OCI-LY7 (cell line): Measurements from ENCODE around the gene LRRC9. TPM values are rescaled to one million over a fixed set of nuclear protein-coding genes. Genes with fewer than 3 reads are reported as not detected.

Source experiments
- BruUV-seq: library from RNA; stranded (reverse); fragments of 400-500 nt; replicated peaks from 2 replicates; lab custom pipeline; 2021; lab: Mats Ljungman, UMichigan
- CTCF ChIA-PET: fragments of 300-600 bp; sonication (Branson Sonifier 250); formaldehyde crosslinking; loops from one replicate; lab custom pipeline; 2022; ENCODE audit warnings: antibody characterized with exemption; ENCODE audit not compliant: unreplicated experiment; lab: Charles Lee
- POLR2A ChIA-PET: fragments of 300-600 bp; sonication (Branson Sonifier 250); formaldehyde crosslinking; loops from one replicate; lab custom pipeline; 2022; ENCODE audit warnings: antibody characterized with exemption; lab: Charles Lee
- DNase-seq: peaks from one replicate; pipeline ENCODE4 v3.0.0-alpha.2; 2015; ENCODE audit warnings: low spot score
- H2AFZ ChIP-seq: fragments of 200-600 bp; sonication (generic), shearing (Covaris generic); 2 replicates; pipeline ENCODE4 v1.6.1; 2014; ENCODE audit warnings: mild to moderate bottlenecking, antibody characterized with exemption, low read length, moderate library complexity
- H3K27ac ChIP-seq: fragments of 200-600 bp; sonication (generic); 2 replicates; pipeline ENCODE4 v1.5.1; 2014; ENCODE audit warnings: mixed run types, low read depth, mild to moderate bottlenecking, moderate library complexity, low read length, inconsistent platforms; ENCODE audit not compliant: poor library complexity, severe bottlenecking
- H3K36me3 ChIP-seq: fragments of 200-600 bp; sonication (generic); 2 replicates; pipeline ENCODE4 v1.6.1; 2014; ENCODE audit warnings: mild to moderate bottlenecking, antibody characterized with exemption, low read length, moderate library complexity, mixed read lengths; ENCODE audit not compliant: insufficient read depth
- H3K4me1 ChIP-seq: fragments of 200-600 bp; sonication (generic); 2 replicates; pipeline ENCODE4 v1.5.1; 2014; ENCODE audit warnings: mild to moderate bottlenecking, low read length; ENCODE audit not compliant: insufficient read depth, poor library complexity, severe bottlenecking
- H3K4me2 ChIP-seq: fragments of 200-600 bp; sonication (generic); 2 replicates; pipeline ENCODE4 v1.6.1; 2014; ENCODE audit warnings: mild to moderate bottlenecking, low read length
- H3K4me3 ChIP-seq: fragments of 200-600 bp; sonication (generic); 2 replicates; pipeline ENCODE4 v1.5.1; 2014; ENCODE audit warnings: mild to moderate bottlenecking, low read depth, low read length; ENCODE audit not compliant: poor library complexity, severe bottlenecking
- H3K79me2 ChIP-seq: fragments of 200-600 bp; sonication (generic); 2 replicates; pipeline ENCODE4 v1.6.1; 2016; ENCODE audit warnings: low read depth, mild to moderate bottlenecking, low read length, moderate library complexity, mixed read lengths; ENCODE audit not compliant: insufficient read depth
- H3K9me2 ChIP-seq: fragments of 200-600 bp; sonication (generic); 2 replicates; pipeline ENCODE4 v1.6.1; 2016; ENCODE audit warnings: mild to moderate bottlenecking, low read length, mixed read lengths; ENCODE audit not compliant: insufficient read depth
- H3K9me3 ChIP-seq: fragments of 200-600 bp; sonication (generic); 2 replicates; pipeline ENCODE4 v1.6.1; 2014; ENCODE audit warnings: mild to moderate bottlenecking, mixed run types, low read length, mixed read lengths
- H4K20me1 ChIP-seq: fragments of 200-600 bp; sonication (generic); 2 replicates; pipeline ENCODE4 v1.6.1; 2014; ENCODE audit warnings: mild to moderate bottlenecking, antibody characterized with exemption, low read length, moderate library complexity, mixed read lengths; ENCODE audit not compliant: insufficient read depth
- EZH2phosphoT487 ChIP-seq: fragments of 200-600 bp; sonication (generic); IDR thresholded peaks from 2 replicates; pipeline ENCODE4 v1.6.1; 2018; ENCODE audit warnings: low read depth, borderline replicate concordance, mild to moderate bottlenecking, mixed run types, antibody characterized with exemption, low read length, moderate library complexity, mixed read lengths
- intact Hi-C: fragments of 100-400 bp; cut with micrococcal nuclease; formaldehyde crosslinking; loops from one replicate; pipeline ENCODE4 v1.10.0; 2022; ENCODE audit not compliant: unreplicated experiment
- total RNA-seq, 2 experiments: library from RNA; depleted of rRNA in 1 of 2; stranded (reverse); fragments of >200 nt in 1 of 2; shearing (Covaris generic) in 1 of 2; gene quantifications; 2 replicates each; pipeline ENCODE4 v1.2.3, GENCODE V29; 2014 to 2022
- TF ChIP-seq, protein P1 (sequence below): fragments of 200-600 bp; sonication (generic); conservative IDR thresholded peaks from 2 replicates; pipeline ENCODE4 v1.5.1; 2014; ENCODE audit warnings: mild to moderate bottlenecking, antibody characterized with exemption, low read length, moderate library complexity, mixed read lengths

Gene LRRC9
- total RNA-seq, 2 experiments from 2014 or later, result 0.65 TPM; not detected in 1

DNA sequence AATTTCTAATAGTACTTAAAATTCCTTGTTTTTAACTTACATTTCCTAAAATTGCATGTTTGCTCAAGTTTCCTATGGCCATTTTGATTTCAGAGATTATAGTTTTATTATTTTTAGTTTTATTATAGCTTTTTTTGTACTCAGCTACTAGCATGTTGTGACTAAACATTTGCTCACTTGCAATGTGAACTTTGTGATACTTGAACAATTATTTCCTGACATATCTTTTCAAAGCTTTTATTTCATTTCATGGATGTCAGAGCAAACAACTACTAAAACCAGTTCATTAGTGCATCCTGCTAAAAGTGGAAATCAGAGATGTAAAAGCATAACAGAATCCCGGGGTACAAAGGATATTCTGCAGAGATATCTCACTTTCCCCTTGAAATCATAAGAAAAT lies 138.1 kb downstream of the LRRC9 start:
- CTCF ChIA-PET, result no interaction called here
- intact Hi-C loops, result no loop called here

DNA sequence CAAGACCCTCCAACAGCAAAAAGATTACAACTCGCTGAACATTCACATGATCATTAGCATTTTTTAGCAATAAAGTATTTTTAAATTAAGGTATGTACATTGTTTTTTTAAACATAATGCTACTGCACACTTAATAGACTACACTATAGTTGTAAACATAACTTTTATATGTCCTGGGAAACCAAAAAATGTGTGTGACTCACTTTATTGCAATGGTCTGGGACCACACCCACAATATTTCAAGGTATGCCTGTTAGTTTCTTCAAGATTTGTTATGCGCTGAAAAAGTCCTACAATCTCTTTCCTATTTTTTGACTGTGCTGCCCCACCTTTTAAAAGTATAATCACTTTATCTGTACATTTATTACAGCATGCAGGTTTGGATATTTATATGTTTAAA lies 141.4 kb downstream of the LRRC9 start:
- Histone ChIP-seq H3K79me2 (no peaks in the 10 kb centered on the region), H4K20me1 (no peaks in the 10 kb centered on the region), H3K4me2 (no peak overlapping the region), H3K4me3 (no peak overlapping the region), H3K9me3 (no peaks in the 10 kb centered on the region), H3K36me3 (no peaks in the 10 kb centered on the region), H3K9me2 (no peaks in the 10 kb centered on the region), H3K4me1 (no peaks in the 10 kb centered on the region), H3K27ac (no peak overlapping the region), H2AFZ (no peak overlapping the region)
- no peak for DNase-seq
- intact Hi-C loops, result loop anchor here (5.0 kb wide), 2 partner anchors 94 to 501 kb away; no protein-coding TSS in a partner anchor
- TF ChIP-seq EZH2phosphoT487, result no peak
- TF ChIP-seq, protein P1, sequence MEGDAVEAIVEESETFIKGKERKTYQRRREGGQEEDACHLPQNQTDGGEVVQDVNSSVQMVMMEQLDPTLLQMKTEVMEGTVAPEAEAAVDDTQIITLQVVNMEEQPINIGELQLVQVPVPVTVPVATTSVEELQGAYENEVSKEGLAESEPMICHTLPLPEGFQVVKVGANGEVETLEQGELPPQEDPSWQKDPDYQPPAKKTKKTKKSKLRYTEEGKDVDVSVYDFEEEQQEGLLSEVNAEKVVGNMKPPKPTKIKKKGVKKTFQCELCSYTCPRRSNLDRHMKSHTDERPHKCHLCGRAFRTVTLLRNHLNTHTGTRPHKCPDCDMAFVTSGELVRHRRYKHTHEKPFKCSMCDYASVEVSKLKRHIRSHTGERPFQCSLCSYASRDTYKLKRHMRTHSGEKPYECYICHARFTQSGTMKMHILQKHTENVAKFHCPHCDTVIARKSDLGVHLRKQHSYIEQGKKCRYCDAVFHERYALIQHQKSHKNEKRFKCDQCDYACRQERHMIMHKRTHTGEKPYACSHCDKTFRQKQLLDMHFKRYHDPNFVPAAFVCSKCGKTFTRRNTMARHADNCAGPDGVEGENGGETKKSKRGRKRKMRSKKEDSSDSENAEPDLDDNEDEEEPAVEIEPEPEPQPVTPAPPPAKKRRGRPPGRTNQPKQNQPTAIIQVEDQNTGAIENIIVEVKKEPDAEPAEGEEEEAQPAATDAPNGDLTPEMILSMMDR, result no peak
- BruUV-seq, result no TSS peak
- ChIA-PET CTCF (interaction anchor here (1.3 kb wide), 1 partner anchor 122 kb away, joined by 3 read pairs; no protein-coding TSS in a partner anchor), POLR2A (interaction anchor here (1.3 to 2.1 kb wide), 3 partner anchors 12 to 506 kb away, joined by 3 to 12 read pairs (median 4); no protein-coding TSS in a partner anchor)

More for the DNA sequence above, 138.1 kb downstream of the LRRC9 start:
- Histone ChIP-seq H3K9me2 (no peaks in the 10 kb centered on the region), H3K4me3 (no peak overlapping the region), H4K20me1 (no peaks in the 10 kb centered on the region), H3K27ac (no peak overlapping the region), H3K4me2 (no peak overlapping the region), H3K9me3 (no peaks in the 10 kb centered on the region), H3K4me1 (no peaks in the 10 kb centered on the region), H3K79me2 (no peaks in the 10 kb centered on the region), H3K36me3 (no peaks in the 10 kb centered on the region), H2AFZ (no peak overlapping the region)
- POLR2A ChIA-PET, result interaction anchor here (0.6 to 1.7 kb wide), 4 partner anchors 8 to 92 kb away, joined by 3 to 6 read pairs (median 4); no protein-coding TSS in a partner anchor
- TF ChIP-seq, protein P1, result no peak
- no peak for TF ChIP-seq EZH2phosphoT487
- no TSS peak for BruUV-seq
- no peak for DNase-seq

GRCh38 chr14:60064491-60065072 lies 144.6 kb downstream of the LRRC9 start:
- Histone ChIP-seq H3K27ac (no peak overlapping the region), H3K9me2 (no peaks in the 10 kb centered on the region), H3K4me1 (no peaks in the 10 kb centered on the region), H4K20me1 (no peaks in the 10 kb centered on the region), H2AFZ (no peak overlapping the region), H3K9me3 (no peaks in the 10 kb centered on the region), H3K4me3 (no peak overlapping the region), H3K4me2 (no peak overlapping the region), H3K36me3 (no peaks in the 10 kb centered on the region), H3K79me2 (no peaks in the 10 kb centered on the region)
- intact Hi-C loops, result loop anchor here (1.0 to 5.0 kb wide), 4 partner anchors 97 to 498 kb away; partner anchors contain the start of gene DHRS7
- ChIA-PET POLR2A (interaction anchor here (0.6 to 1.4 kb wide), 7 partner anchors 81 to 389 kb away, joined by 3 to 5 read pairs (median 3); partner anchors contain the start of gene DHRS7), CTCF (interaction anchor here (0.6 to 1.7 kb wide), 2 partner anchors 120 to 925 kb away, joined by 3 to 8 read pairs; no protein-coding TSS in a partner anchor)
- no TSS peak for BruUV-seq
- DNase-seq, result peak; percentile 59
- TF ChIP-seq, protein P1, result peak; percentile 91
- TF ChIP-seq EZH2phosphoT487, result no peak
